CD8-positive, alpha-beta memory T cell (primary cell): ENCODE results near the gene SLC39A6. TPM values are rescaled to one million over a fixed set of nuclear protein-coding genes. Genes with fewer than 3 reads are reported as not detected.
A peak's percentile ranks its signal among the peaks of the same experiment; 100 is the strongest.

Experiments used
- CTCF ChIA-PET: fragments of 350-600 bp; sonication (Branson Sonifier 250); formaldehyde crosslinking; loops from one replicate; lab custom pipeline; 2021; ENCODE audit warnings: antibody characterized with exemption; lab: Charles Lee
- POLR2A ChIA-PET: fragments of 350-600 bp; sonication (Branson Sonifier 250); formaldehyde crosslinking; loops from one replicate; lab custom pipeline; 2021; ENCODE audit warnings: antibody characterized with exemption; lab: Charles Lee
- DNase-seq, 5 donors: peaks; one replicate each; pipeline versions ENCODE4 v3.0.0 to v3.0.0-alpha.2; 2020 to 2022; ENCODE audit warnings: mixed read lengths in 1 of 5
- H3K27ac ChIP-seq: one replicate; pipeline ENCODE4 v1.7.0; 2013; ENCODE audit warnings: low read depth, mild to moderate bottlenecking, low read length, moderate library complexity
- H3K27me3 ChIP-seq: 2 replicates; pipeline ENCODE4 v1.7.0; 2013; ENCODE audit warnings: low read length, mild to moderate bottlenecking; ENCODE audit not compliant: insufficient read depth, poor library complexity, severe bottlenecking
- H3K36me3 ChIP-seq: 2 replicates; pipeline ENCODE4 v1.7.0; 2013; ENCODE audit warnings: mild to moderate bottlenecking, low read length, moderate library complexity; ENCODE audit not compliant: insufficient read depth
- H3K4me1 ChIP-seq: 2 replicates; pipeline ENCODE4 v1.7.0; 2013; ENCODE audit warnings: mild to moderate bottlenecking, low read length, moderate library complexity; ENCODE audit not compliant: insufficient read depth
- H3K4me3 ChIP-seq: 2 replicates; pipeline ENCODE4 v1.7.0; 2013; ENCODE audit warnings: mild to moderate bottlenecking, low read length
- H3K9me3 ChIP-seq: 2 replicates; pipeline ENCODE4 v1.7.0; 2013; ENCODE audit warnings: mild to moderate bottlenecking, low read length
- H3K27ac Mint-ChIP-seq, 8 donors: one replicate each; pipeline ENCODE4 v1.8.0; 2020 to 2021; ENCODE audit warnings: mixed read lengths in 8 of 8, mild to moderate bottlenecking in 6 of 8, inconsistent platforms in 3 of 8, moderate library complexity in 3 of 8
- H3K27me3 Mint-ChIP-seq, 2 donors: one replicate each; pipeline ENCODE4 v1.8.0; 2020 to 2021; ENCODE audit warnings: mixed read lengths in 2 of 2, mild to moderate bottlenecking in 1 of 2, moderate library complexity in 1 of 2
- H3K36me3 Mint-ChIP-seq, 3 donors: one replicate each; pipeline ENCODE4 v1.8.0; 2020 to 2021; ENCODE audit warnings: mixed read lengths in 3 of 3, inconsistent platforms in 1 of 3, mild to moderate bottlenecking in 1 of 3
- H3K4me1 Mint-ChIP-seq, 3 donors: one replicate each; pipeline ENCODE4 v1.8.0; 2020 to 2021; ENCODE audit warnings: mixed read lengths in 3 of 3, inconsistent platforms in 1 of 3, mild to moderate bottlenecking in 1 of 3
- H3K4me3 Mint-ChIP-seq, 7 donors: one replicate each; pipeline ENCODE4 v1.8.0; 2020 to 2021; ENCODE audit warnings: mixed read lengths in 7 of 7, mild to moderate bottlenecking in 6 of 7, moderate library complexity in 4 of 7, inconsistent platforms in 2 of 7
- H3K9me3 Mint-ChIP-seq, 5 donors: one replicate each; pipeline ENCODE4 v1.8.0; 2020 to 2022; ENCODE audit warnings: mixed read lengths in 5 of 5, mild to moderate bottlenecking in 3 of 5, moderate library complexity in 2 of 5, inconsistent platforms in 1 of 5
- polyA plus RNA-seq: library from polyadenylated mRNA; unstranded; fragments of 300-500 nt; fragmentation: Illumina TruSeq; gene quantifications from one replicate; pipeline ENCODE4 v1.2.3, GENCODE V29; 2021
- total RNA-seq, 2 experiments: library from RNA; stranded (reverse); gene quantifications; one replicate each; pipeline ENCODE4 v1.2.3, GENCODE V29; 2021

SLC39A6 gene
- total and polyA plus RNA-seq, 3 experiments from 2014 or later: 33.1 to 44.8 (median 43.8) TPM

- ChIA-PET POLR2A (no interaction called here), CTCF (no interaction called here)
- Mint-ChIP-seq H3K36me3 (peaks cover 7 to 86% (median 25%) of the 10 kb centered on the region in 3 donors), H3K4me3 (no peak overlapping the region), H3K4me1 (peaks cover 4 to 12% (median 5%) of the 10 kb centered on the region in 3 donors), H3K9me3 (no peaks in the 10 kb centered on the region), H3K27me3 (peaks cover 0 to 2% of the 10 kb centered on the region in 2 donors), H3K27ac (peak overlapping the region in 1 of 8 donors; percentile 10)
- H3K4me1 ChIP-seq: no peaks in the 10 kb centered on the region
- no peak overlapping the region for H3K27ac ChIP-seq
- no peak for DNase-seq
- H3K36me3 ChIP-seq: peaks cover 27% of the 10 kb centered on the region
- no peak overlapping the region for H3K4me3 ChIP-seq
- no peaks in the 10 kb centered on the region for H3K27me3 ChIP-seq
- H3K9me3 ChIP-seq: no peaks in the 10 kb centered on the region
Measured at GRCh38 chr18:36167692-36168218, 38.6 kb upstream of the SLC39A6 start.

GRCh38 chr18:36162981-36163380 is 33.8 kb upstream of the SLC39A6 start:
- peaks cover 26% of the 10 kb centered on the region for H3K36me3 ChIP-seq
- H3K4me1 ChIP-seq: no peaks in the 10 kb centered on the region
- H3K27ac ChIP-seq: no peak overlapping the region
- H3K9me3 ChIP-seq: no peaks in the 10 kb centered on the region
- H3K4me3 ChIP-seq: no peak overlapping the region
- Mint-ChIP-seq H3K4me3 (no peak overlapping the region), H3K4me1 (peaks cover 17 to 37% (median 30%) of the 10 kb centered on the region in 3 donors), H3K27me3 (no peaks in the 10 kb centered on the region), H3K27ac (peak overlapping the region in 2 of 8 donors; percentile 26 to 56), H3K36me3 (peaks cover 2 to 84% (median 31%) of the 10 kb centered on the region in 3 donors), H3K9me3 (no peaks in the 10 kb centered on the region)
- POLR2A ChIA-PET: no interaction called here
- CTCF ChIA-PET: no interaction called here
- H3K27me3 ChIP-seq: no peaks in the 10 kb centered on the region
- no peak for DNase-seq

- Mint-ChIP-seq H3K27ac (peak overlapping the region in 4 of 8 donors; percentile 52 to 76 (median 73)), H3K27me3 (no peaks in the 10 kb centered on the region), H3K9me3 (no peaks in the 10 kb centered on the region), H3K4me3 (no peak overlapping the region), H3K4me1 (peaks cover 24 to 48% (median 44%) of the 10 kb centered on the region in 3 donors), H3K36me3 (peaks cover 0 to 90% (median 36%) of the 10 kb centered on the region in 3 donors)
- Histone ChIP-seq H3K4me3 (no peak overlapping the region), H3K27me3 (no peaks in the 10 kb centered on the region), H3K27ac (no peak overlapping the region), H3K4me1 (no peaks in the 10 kb centered on the region), H3K36me3 (peaks cover 41% of the 10 kb centered on the region), H3K9me3 (no peaks in the 10 kb centered on the region)
- CTCF ChIA-PET: interaction anchor here (0.7 kb wide), 1 partner anchor 14 kb away, joined by 3 read pairs; no protein-coding TSS in a partner anchor
- POLR2A ChIA-PET: no interaction called here
- DNase-seq: no peak
Measured at GRCh38 chr18:36160959-36161371, 31.8 kb upstream of the SLC39A6 start.

GRCh38 chr18:36158266-36158867 is 29.2 kb upstream of the SLC39A6 start:
- Histone ChIP-seq H3K27me3 (no peaks in the 10 kb centered on the region), H3K9me3 (no peaks in the 10 kb centered on the region), H3K27ac (no peak overlapping the region), H3K36me3 (peaks cover 54% of the 10 kb centered on the region), H3K4me1 (no peaks in the 10 kb centered on the region), H3K4me3 (no peak overlapping the region)
- Mint-ChIP-seq H3K27ac (peak overlapping the region in 2 of 8 donors; percentile 9 to 48), H3K4me1 (peaks cover 28 to 53% (median 43%) of the 10 kb centered on the region in 3 donors), H3K27me3 (no peaks in the 10 kb centered on the region), H3K36me3 (peaks cover 8 to 87% (median 36%) of the 10 kb centered on the region in 3 donors), H3K9me3 (no peaks in the 10 kb centered on the region), H3K4me3 (no peak overlapping the region)
- ChIA-PET POLR2A (no interaction called here), CTCF (interaction anchor here (1.0 to 1.3 kb wide), 2 partner anchors 13 to 63 kb away, joined by 4 read pairs; no protein-coding TSS in a partner anchor)
- DNase-seq: no peak

- Histone ChIP-seq H3K36me3 (peaks cover 61% of the 10 kb centered on the region), H3K4me1 (no peaks in the 10 kb centered on the region), H3K27me3 (no peaks in the 10 kb centered on the region), H3K9me3 (no peaks in the 10 kb centered on the region), H3K4me3 (no peak overlapping the region), H3K27ac (no peak overlapping the region)
- DNase-seq: no peak
- H3K4me3 Mint-ChIP-seq: no peak overlapping the region
- ChIA-PET CTCF (no interaction called here), POLR2A (no interaction called here)
- peaks cover 30 to 58% (median 48%) of the 10 kb centered on the region in 3 donors for H3K4me1 Mint-ChIP-seq
- H3K9me3 Mint-ChIP-seq: no peaks in the 10 kb centered on the region
- no peaks in the 10 kb centered on the region for H3K27me3 Mint-ChIP-seq
- H3K36me3 Mint-ChIP-seq: peaks cover 8 to 90% (median 41%) of the 10 kb centered on the region in 3 donors
- peak overlapping the region in 4 of 8 donors; percentile 18 to 85 (median 36) for H3K27ac Mint-ChIP-seq
Measured at GRCh38 chr18:36157441-36157840, 28.3 kb upstream of the SLC39A6 start.

- Histone ChIP-seq H3K36me3 (peaks cover 55% of the 10 kb centered on the region), H3K4me3 (no peak overlapping the region), H3K27ac (no peak overlapping the region), H3K9me3 (no peaks in the 10 kb centered on the region), H3K27me3 (no peaks in the 10 kb centered on the region), H3K4me1 (no peaks in the 10 kb centered on the region)
- ChIA-PET POLR2A (no interaction called here), CTCF (no interaction called here)
- Mint-ChIP-seq H3K27me3 (no peaks in the 10 kb centered on the region), H3K9me3 (no peaks in the 10 kb centered on the region), H3K4me1 (peaks cover 29 to 52% (median 46%) of the 10 kb centered on the region in 3 donors), H3K27ac (peak overlapping the region in 2 of 8 donors; percentile 17 to 24), H3K36me3 (peaks cover 8 to 88% (median 38%) of the 10 kb centered on the region in 3 donors), H3K4me3 (no peak overlapping the region)
- DNase-seq: no peak
Measured at GRCh38 chr18:36155851-36156757, 27.0 kb upstream of the SLC39A6 start.

GRCh38 chr18:36153771-36154170 is 24.6 kb upstream of the SLC39A6 start:
- Histone ChIP-seq H3K9me3 (no peaks in the 10 kb centered on the region), H3K4me3 (no peak overlapping the region), H3K4me1 (no peaks in the 10 kb centered on the region), H3K36me3 (peaks cover 55% of the 10 kb centered on the region), H3K27me3 (no peaks in the 10 kb centered on the region), H3K27ac (no peak overlapping the region)
- ChIA-PET POLR2A (interaction anchor here (0.6 kb wide), 1 partner anchor 33 kb away, joined by 3 read pairs; no protein-coding TSS in a partner anchor), CTCF (no interaction called here)
- Mint-ChIP-seq H3K4me1 (peaks cover 23 to 37% (median 29%) of the 10 kb centered on the region in 3 donors), H3K4me3 (no peak overlapping the region), H3K9me3 (no peaks in the 10 kb centered on the region), H3K27ac (peak overlapping the region in 1 of 8 donors; percentile 46), H3K36me3 (peaks cover 11 to 92% (median 38%) of the 10 kb centered on the region in 3 donors), H3K27me3 (no peaks in the 10 kb centered on the region)
- DNase-seq: no peak
